ENCODE measurements around the gene PPAT.

DNA sequence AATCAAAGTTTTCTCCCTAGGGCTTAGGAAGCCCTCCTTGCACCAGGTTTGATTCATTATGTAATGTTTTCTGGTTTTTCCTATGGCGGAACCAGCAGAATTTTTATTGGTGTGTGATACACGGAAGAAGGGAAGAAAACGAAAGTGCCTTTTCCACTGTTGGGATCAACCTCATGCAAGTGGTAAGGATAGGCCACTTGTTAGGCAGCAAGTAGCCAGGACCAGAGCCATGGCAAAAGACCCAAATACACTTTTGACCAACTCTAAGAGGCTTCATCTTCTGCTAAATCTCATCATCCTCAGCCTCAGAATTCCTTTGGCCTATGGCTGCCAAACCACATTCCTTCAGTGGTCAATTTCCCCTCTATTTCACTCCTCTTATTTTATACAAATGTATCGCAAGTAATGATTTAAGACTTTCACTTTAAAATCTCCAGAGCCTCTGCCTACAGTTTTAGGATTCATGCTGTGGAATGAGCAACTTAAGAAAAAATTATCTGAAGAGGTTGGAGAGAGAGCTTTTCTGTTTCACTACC is 21.2 kb downstream of the PPAT start:
- TF ChIP-seq EZH2 (IDR thresholded peaks at IDR 0.05; ENCODE audit: insufficient read depth, poor library complexity, severe bottlenecking) (no peak), EZH2phosphoT487 (IDR thresholded peaks at IDR 0.05; ENCODE audit: insufficient read depth, low read depth) (no peak)

All from GM23248 (cell line).